ENCODE data around the gene FAM3A. TPM values are rescaled to one million over a fixed set of nuclear protein-coding genes. Genes with fewer than 3 reads are reported as not detected.

The FAM3A gene
- total RNA-seq, 1 experiment from 2014 or later, result 69.2 TPM

DNA sequence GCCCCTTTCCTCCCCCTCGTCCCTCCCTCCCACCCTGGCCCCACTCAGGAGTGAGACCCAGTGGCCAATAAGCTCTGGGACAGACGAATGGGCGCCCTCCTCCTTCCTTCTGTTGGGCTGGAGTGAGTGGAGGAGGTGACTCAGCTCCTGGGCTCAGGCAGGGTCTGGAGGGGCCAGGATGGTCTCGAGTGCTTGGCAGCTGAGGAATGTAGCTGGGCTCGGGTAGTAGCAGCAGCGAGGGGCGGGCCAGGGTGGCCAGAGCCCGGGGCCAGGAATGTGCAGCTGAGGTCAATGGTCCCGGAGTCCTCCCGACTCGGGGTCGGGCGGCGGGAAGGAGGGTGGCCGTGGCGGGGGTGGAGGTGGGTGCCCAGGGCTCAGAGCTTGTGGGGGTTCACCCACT is 15.6 kb upstream of the FAM3A start:
- Histone ChIP-seq H3K36me3 (ENCODE audit: low read depth, low read length) (peaks cover 24% of the 10 kb centered on the region; the same call in 1 of the 2 replicates), H3K4me2 (ENCODE audit: low read length) (no peak overlapping the region), H3K4me3 (ENCODE audit: low read length) (no peak overlapping the region), H2AFZ (ENCODE audit: low read length) (no peak overlapping the region), H4K20me1 (ENCODE audit: low read length) (no peaks in the 10 kb centered on the region), H3K9me2 (replicated peaks; ENCODE audit: low read length) (no peaks in the 10 kb centered on the region), H3K27ac (ENCODE audit: low read length) (no peak overlapping the region), H3F3A (ENCODE audit: low read length, unreplicated experiment) (no peaks in the 10 kb centered on the region), H3K79me2 (ENCODE audit: low read length) (no peaks in the 10 kb centered on the region), H3K9me3 (ENCODE audit: low read length) (no peaks in the 10 kb centered on the region), H3K4me1 (ENCODE audit: insufficient read depth, low read length) (peaks cover 9% of the 10 kb centered on the region; the same call in 1 of the 2 replicates), H3K9ac (ENCODE audit: low read length) (no peak overlapping the region), H3K27me3 (ENCODE audit: low read length) (no peaks in the 10 kb centered on the region)
- DNase-seq, result no peak
- BruUV-seq (replicated peaks), result no TSS peak
- CTCF ChIA-PET, result interaction anchor here (0.6 kb wide), 1 partner anchor 10 kb away, joined by 5 read pairs; no protein-coding TSS in a partner anchor
- TF ChIP-seq CTCF (conservative IDR thresholded peaks at IDR 0.05; ENCODE audit: low read depth, low read length) (no peak), EZH2 (IDR thresholded peaks at IDR 0.05; ENCODE audit: low read length, unreplicated experiment) (no peak), EZH2phosphoT487 (IDR thresholded peaks at IDR 0.05; ENCODE audit: borderline replicate concordance, low read length) (no peak)
- intact Hi-C loops (cut with micrococcal nuclease), result no loop called here
- no peak for ATAC-seq
- POLR2A ChIA-PET (ENCODE audit: unreplicated experiment), result no interaction called here

GRCh38 chrX:154530286-154530685 is 14.3 kb upstream of the FAM3A start:
- Histone ChIP-seq H3K4me1 (ENCODE audit: insufficient read depth, low read length) (peaks cover 18% of the 10 kb centered on the region), H3K4me2 (ENCODE audit: low read length) (no peak overlapping the region), H4K20me1 (ENCODE audit: low read length) (no peaks in the 10 kb centered on the region), H3K9me3 (ENCODE audit: low read length) (no peaks in the 10 kb centered on the region), H2AFZ (ENCODE audit: low read length) (no peak overlapping the region), H3K4me3 (ENCODE audit: low read length) (no peak overlapping the region), H3K79me2 (ENCODE audit: low read length) (no peaks in the 10 kb centered on the region), H3K27me3 (ENCODE audit: low read length) (no peaks in the 10 kb centered on the region), H3K36me3 (ENCODE audit: low read depth, low read length) (peaks cover 20% of the 10 kb centered on the region; the same call in 1 of the 2 replicates), H3K27ac (ENCODE audit: low read length) (no peak overlapping the region), H3K9me2 (replicated peaks; ENCODE audit: low read length) (no peaks in the 10 kb centered on the region), H3F3A (ENCODE audit: low read length, unreplicated experiment) (no peaks in the 10 kb centered on the region), H3K9ac (ENCODE audit: low read length) (no peak overlapping the region)
- TF ChIP-seq EZH2 (IDR thresholded peaks at IDR 0.05; ENCODE audit: low read length, unreplicated experiment) (no peak), CTCF (conservative IDR thresholded peaks at IDR 0.05; ENCODE audit: low read depth, low read length) (no peak), EZH2phosphoT487 (IDR thresholded peaks at IDR 0.05; ENCODE audit: borderline replicate concordance, low read length) (no peak)
- no TSS peak for BruUV-seq (replicated peaks)
- no peak for ATAC-seq
- no peak for DNase-seq
- intact Hi-C loops (cut with micrococcal nuclease), result no loop called here
- ChIA-PET CTCF (no interaction called here), POLR2A (ENCODE audit: unreplicated experiment) (no interaction called here)

DNA sequence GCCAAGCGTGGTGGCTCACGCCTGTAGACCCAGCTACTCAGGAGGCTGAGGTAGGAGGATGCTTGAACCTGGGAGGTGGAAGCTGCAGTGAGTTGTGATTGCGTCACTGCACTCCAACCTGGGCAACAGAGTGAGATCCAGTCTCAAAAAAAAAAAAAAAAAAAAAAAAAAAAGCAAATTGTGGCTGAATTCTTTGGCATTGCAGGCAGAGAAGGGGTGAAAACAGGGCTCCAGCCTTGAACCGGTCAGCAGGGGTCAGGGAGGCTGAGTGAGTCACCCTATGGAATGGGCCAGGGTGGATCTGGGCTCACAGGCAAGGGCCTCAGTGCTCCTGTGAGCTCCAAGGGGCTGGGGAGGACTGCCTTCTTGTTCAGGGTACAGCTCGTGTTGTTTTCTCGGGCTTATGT is 13.2 kb upstream of the FAM3A start:
- no peaks in the 10 kb centered on the region for H4K20me1 ChIP-seq (ENCODE audit: low read length)
- no peak for ATAC-seq
- intact Hi-C loops (cut with micrococcal nuclease), result no loop called here
- no peak overlapping the region for H3K9ac ChIP-seq (ENCODE audit: low read length)
- H3K27me3 ChIP-seq (ENCODE audit: low read length), result no peaks in the 10 kb centered on the region
- no peaks in the 10 kb centered on the region for H3K9me3 ChIP-seq (ENCODE audit: low read length)
- DNase-seq, result no peak
- POLR2A ChIA-PET (ENCODE audit: unreplicated experiment), result no interaction called here
- H3K9me2 ChIP-seq (replicated peaks; ENCODE audit: low read length), result no peaks in the 10 kb centered on the region
- no peak overlapping the region for H3K4me2 ChIP-seq (ENCODE audit: low read length)
- no TSS peak for BruUV-seq (replicated peaks)
- no peak overlapping the region for H2AFZ ChIP-seq (ENCODE audit: low read length)
- TF ChIP-seq EZH2phosphoT487 (IDR thresholded peaks at IDR 0.05; ENCODE audit: borderline replicate concordance, low read length) (no peak), EZH2 (IDR thresholded peaks at IDR 0.05; ENCODE audit: low read length, unreplicated experiment) (no peak), CTCF (conservative IDR thresholded peaks at IDR 0.05; ENCODE audit: low read depth, low read length) (no peak)
- no peaks in the 10 kb centered on the region for H3F3A ChIP-seq (ENCODE audit: low read length, unreplicated experiment)
- H3K4me3 ChIP-seq (ENCODE audit: low read length), result no peak overlapping the region
- H3K36me3 ChIP-seq (ENCODE audit: low read depth, low read length), result peaks cover 16% of the 10 kb centered on the region; the same call in 1 of the 2 replicates
- no peak overlapping the region for H3K27ac ChIP-seq (ENCODE audit: low read length)
- H3K79me2 ChIP-seq (ENCODE audit: low read length), result no peaks in the 10 kb centered on the region
- CTCF ChIA-PET, result no interaction called here
- peaks cover 19% of the 10 kb centered on the region for H3K4me1 ChIP-seq (ENCODE audit: insufficient read depth, low read length)
